ENCODE results near the gene LRRC3. TPM values are rescaled to one million over a fixed set of nuclear protein-coding genes. Genes with fewer than 3 reads are reported as not detected.
"Not testable (repeated sequence)": the region's sequence is repeated elsewhere in the genome, so short reads cannot be mapped to it uniquely, and the experiment has no call there.

The LRRC3 gene, protein sequence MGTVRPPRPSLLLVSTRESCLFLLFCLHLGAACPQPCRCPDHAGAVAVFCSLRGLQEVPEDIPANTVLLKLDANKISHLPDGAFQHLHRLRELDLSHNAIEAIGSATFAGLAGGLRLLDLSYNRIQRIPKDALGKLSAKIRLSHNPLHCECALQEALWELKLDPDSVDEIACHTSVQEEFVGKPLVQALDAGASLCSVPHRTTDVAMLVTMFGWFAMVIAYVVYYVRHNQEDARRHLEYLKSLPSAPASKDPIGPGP
- 0.55 and 2.3 TPM in 2 replicates for total RNA-seq (2014; rRNA removed; shearing (Covaris generic))

DNA sequence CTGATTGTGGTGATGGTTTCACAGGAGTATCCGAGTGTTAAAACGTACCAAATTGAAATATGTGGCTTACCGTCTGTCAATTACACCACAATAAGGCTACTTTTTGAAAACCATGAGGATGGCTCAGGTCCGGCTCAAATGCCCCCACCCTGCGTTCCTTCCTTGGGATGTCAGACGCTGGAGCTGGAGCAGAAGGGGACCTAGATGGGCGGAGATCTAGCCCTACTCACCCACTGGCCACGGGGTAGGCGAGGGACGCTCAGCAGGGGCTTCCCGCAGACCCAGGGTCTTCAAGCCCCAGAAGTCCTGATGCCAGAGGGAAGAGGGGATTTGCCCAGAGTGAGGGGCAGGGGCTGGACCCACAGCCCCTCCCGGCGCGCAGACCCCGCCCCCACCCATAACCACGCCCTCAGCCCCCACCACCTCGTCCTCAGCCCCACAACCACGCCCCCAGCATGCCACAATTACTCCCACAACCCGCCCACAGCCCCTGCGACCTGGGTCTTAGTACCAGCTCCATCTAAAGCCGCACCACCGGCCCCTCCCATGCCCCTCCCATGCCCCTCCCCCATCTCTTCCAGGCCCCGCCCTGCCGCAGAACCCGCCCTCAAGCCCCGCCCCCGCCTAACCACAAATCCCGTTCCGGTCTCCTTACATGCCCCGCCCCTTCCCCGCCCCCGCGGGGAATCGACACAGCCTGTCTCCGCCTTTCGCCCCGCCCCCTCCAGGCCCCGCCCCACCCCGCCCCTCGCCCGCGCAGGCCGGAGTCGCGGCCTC is at the start of gene LRRC3:
Gene LRRC3 (plus strand): TSS at position 764 of the 777 bp plus-strand sequence. CDS start 1,135 bp downstream, outside the sequence.
- peak; percentile 40 for DNase-seq (ENCODE audit: low spot score)
- in situ Hi-C loops (cut with HindIII; ENCODE audit: low sequenced_read_pairs) = no loop called here

DNA sequence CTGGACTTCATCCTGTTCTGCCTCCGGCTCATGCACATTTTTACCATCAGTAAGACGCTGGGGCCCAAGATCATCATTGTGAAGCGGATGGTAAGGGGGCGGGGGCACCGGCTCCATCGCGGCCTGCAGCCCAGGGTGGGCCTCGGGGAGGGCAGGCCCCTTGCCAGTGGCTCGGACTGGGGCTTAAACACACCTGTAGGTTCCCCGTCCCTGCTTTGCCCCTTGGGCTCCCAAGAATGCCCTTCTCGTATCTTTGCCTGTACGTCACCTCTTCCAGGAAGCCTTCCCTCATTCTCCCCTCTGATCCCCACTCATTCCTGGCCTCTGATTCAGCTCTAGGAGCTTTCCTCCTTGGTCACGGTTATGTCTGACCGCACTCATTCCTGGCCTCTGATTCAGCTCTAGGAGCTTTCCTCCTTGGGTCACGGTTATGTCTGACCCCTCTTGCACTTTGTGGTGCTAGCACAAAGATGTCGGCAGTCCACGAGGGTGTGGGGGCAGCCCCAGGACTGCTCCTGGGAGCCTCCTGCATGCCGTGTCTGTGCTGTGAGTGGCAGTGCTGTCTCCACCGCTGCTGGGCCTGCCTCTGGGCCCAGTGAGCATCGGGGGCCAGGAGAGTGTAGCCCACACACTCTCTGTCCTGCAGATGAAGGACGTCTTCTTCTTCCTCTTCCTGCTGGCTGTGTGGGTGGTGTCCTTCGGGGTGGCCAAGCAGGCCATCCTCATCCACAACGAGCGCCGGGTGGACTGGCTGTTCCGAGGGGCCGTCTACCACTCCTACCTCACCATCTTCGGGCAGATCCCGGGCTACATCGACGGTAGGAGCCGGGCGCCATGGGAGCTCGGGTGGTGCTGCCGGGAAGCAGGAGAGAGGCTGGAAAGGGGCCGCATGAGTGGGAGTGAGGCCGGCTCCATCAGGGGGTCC is 49.1 kb upstream of the LRRC3 start:
- in situ Hi-C loops (cut with HindIII; ENCODE audit: low sequenced_read_pairs) = no loop called here
- no peak for DNase-seq (ENCODE audit: low spot score)

- DNase-seq (ENCODE audit: low spot score) = no peak
- in situ Hi-C loops (cut with HindIII; ENCODE audit: low sequenced_read_pairs) = no loop called here
Observed at GRCh38 chr21:44406953-44407352, 48.4 kb upstream of the LRRC3 start.

- no peak for DNase-seq (ENCODE audit: low spot score)
- in situ Hi-C loops (cut with HindIII; ENCODE audit: low sequenced_read_pairs) = no loop called here
Observed at GRCh38 chr21:44407493-44407892, 47.8 kb upstream of the LRRC3 start.

- no peak for DNase-seq (ENCODE audit: low spot score)
- in situ Hi-C loops (cut with HindIII; ENCODE audit: low sequenced_read_pairs) = no loop called here
Observed at GRCh38 chr21:44408226-44408625, 47.1 kb upstream of the LRRC3 start.

DNA sequence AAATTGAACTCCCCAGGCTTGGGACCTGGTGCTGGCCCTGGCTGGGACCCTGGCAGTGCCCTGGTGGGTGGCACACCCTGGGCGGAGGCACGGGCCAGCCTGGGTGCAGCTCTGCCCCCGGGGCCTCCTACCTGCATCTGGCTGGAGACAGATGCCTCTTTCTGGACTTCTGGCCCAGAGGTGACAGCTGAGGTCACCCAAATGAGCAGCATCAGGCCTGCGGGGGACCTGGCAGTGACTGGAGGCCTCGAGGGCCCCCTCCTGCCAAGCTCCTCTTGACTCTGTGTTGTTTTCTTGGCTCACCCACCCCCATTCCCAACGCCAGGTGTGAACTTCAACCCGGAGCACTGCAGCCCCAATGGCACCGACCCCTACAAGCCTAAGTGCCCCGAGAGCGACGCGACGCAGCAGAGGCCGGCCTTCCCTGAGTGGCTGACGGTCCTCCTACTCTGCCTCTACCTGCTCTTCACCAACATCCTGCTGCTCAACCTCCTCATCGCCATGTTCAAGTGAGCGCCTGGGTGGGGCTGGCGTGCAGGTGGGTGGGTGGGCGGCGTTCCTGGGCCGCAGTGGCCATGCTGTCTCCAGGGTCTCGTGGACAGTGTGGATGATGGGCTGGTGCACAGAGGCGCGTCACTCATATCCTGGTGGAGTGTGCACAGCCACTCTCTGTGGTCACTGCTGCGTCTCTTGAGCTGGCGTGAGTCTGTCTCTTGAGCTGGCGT is 41.6 kb upstream of the LRRC3 start:
- in situ Hi-C loops (cut with HindIII; ENCODE audit: low sequenced_read_pairs) = no loop called here
- DNase-seq (ENCODE audit: low spot score) = no peak

DNA sequence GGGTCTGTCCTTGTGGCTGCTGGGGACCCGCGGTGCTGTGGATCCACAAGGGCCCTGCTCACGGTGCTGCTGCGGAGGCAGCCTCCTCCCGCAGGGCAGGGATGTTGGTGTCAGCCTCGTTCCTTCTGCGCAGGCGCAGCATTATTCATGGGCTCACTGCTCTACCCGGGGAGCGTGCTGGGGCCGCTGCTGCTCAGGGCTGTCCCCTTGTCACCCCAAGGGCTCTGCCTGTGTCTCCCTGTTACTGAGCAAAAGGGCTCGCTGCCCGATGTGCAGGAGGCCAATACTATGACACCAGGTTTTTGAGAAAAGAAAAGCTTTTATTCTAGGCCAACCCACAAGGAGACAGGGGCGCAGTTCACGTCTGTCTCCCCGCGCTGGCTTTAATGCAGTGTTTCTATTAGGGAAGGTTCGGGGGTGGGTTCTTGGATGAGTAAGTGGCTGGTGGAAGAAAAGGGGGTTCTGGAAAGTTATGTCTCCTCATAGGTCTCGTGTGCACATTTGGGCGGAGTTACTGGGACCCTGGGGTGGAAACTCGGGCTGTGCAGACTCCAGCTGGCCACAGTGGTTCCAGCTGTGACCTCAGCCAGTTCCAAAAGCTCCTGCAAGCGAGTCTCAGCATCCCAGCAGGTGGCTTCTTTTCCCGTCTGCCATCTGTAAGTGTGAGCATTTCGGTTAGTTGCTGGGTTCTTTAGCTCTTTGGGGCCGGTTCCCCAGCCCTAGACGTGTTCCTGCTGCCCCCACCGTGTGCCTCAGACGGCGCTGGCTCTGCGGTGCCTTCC is 40.8 kb upstream of the LRRC3 start:
- in situ Hi-C loops (cut with HindIII; ENCODE audit: low sequenced_read_pairs) = no loop called here
- peak; percentile 69 for DNase-seq (ENCODE audit: low spot score)

- no peak for DNase-seq (ENCODE audit: low spot score)
- in situ Hi-C loops (cut with HindIII; ENCODE audit: low sequenced_read_pairs) = no loop called here
Observed at GRCh38 chr21:44415073-44416025, 40.0 kb upstream of the LRRC3 start.

- no peak for DNase-seq (ENCODE audit: low spot score)
- in situ Hi-C loops (cut with HindIII; ENCODE audit: low sequenced_read_pairs) = no loop called here
Observed at GRCh38 chr21:44416193-44416592, 39.1 kb upstream of the LRRC3 start.

DNA sequence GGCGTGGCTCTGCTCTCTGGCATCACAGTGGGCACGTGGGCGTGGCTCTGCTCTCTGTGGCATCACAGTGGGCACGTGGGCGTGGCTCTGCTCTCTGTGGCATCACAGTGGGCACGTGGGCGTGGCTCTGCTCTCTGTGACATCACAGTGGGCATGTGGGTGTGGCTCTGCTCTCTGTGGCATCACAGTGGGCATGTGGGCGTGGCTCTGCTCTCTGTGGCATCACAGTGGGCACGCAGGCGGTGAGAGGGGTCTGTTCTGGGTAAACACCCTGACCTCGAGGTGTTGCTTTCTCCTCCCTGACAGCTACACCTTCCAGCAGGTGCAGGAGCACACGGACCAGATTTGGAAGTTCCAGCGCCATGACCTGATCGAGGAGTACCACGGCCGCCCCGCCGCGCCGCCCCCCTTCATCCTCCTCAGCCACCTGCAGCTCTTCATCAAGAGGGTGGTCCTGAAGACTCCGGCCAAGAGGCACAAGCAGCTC is 37.6 kb upstream of the LRRC3 start:
- DNase-seq (ENCODE audit: low spot score); in situ Hi-C loops (cut with HindIII; ENCODE audit: low sequenced_read_pairs): not testable (repeated sequence)

- in situ Hi-C loops (cut with HindIII; ENCODE audit: low sequenced_read_pairs) = no loop called here
- DNase-seq (ENCODE audit: low spot score) = no peak
Observed at GRCh38 chr21:44418108-44418875, 37.0 kb upstream of the LRRC3 start.

DNA sequence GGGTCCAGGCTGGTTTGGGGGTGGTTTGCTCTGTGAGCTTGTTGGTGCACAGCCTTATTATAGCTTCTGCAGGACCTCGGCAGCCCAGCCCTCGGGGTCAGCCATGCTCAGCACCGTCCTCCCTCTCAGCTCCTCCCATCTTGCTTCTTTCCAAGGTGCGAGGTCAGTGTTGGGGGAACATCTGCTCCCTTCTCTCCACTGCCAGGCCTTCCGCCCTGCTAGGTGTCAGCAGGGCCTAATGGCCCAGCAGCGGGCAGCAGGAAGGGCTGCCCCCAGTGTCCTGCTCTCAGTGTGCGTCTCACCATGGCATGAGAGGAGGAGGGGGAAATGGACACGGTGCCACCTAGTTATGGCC is 36.5 kb upstream of the LRRC3 start:
- in situ Hi-C loops (cut with HindIII; ENCODE audit: low sequenced_read_pairs) = no loop called here
- DNase-seq (ENCODE audit: low spot score) = no peak

DNA sequence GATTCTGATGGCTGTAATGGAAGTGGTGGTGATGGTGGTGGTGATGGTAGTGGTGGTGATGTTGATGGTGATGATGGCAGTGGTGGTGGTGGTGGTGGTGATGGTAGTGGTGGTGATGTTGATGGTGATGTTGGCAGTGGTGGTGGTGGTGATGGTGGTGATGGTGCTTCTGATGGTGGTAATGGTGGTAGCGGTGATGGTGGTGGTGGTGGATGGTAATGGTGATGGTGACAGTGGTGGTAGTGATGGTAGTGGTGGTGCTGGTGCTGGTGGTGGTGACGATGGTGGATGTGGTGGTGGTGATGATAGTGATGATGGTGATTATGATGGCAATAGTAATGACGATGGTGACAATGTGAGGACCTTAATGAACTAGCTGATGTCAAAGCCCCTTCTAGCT is 35.6 kb upstream of the LRRC3 start:
- no peak for DNase-seq (ENCODE audit: low spot score)
- in situ Hi-C loops (cut with HindIII; ENCODE audit: low sequenced_read_pairs) = no loop called here

DNA sequence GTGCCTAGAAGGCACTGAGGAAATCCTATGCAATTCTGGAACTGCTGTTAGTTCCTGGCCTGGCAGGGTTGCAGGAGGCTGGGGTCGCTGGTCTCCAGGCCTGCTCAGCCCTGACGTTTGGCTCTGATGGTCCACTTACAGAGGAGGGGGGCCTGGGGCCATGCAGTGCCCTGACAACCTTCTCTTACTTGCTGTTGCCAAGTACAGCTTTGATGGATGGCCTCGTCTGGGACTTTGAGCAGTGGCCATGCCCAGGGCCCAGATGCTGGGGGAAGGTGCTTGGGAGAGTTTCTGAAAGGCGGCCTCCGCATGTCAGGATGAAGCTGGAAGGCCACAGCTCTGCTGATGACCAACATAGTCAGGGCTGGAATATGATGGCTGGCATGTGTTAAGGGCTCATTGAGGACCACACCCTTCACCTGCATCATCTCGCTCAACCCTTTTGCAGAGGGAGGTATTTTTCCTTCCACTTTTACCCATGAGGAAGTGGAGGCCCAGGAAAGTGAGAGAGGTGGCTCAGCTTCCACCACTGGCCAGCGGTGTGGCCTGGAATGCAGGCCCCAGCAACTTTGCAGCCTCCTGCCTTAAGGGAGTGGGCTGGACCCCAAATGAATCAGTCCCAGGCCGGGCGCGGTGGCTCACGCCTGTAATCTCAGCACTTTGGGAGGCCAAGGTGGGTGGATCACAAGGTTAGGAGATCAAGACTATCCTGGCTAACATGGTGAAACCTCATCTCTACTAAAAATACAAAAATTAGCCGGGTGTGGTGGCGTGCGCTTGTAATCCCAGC is 34.7 kb upstream of the LRRC3 start:
- no peak for DNase-seq (ENCODE audit: low spot score)
- in situ Hi-C loops (cut with HindIII; ENCODE audit: low sequenced_read_pairs) = no loop called here

DNA sequence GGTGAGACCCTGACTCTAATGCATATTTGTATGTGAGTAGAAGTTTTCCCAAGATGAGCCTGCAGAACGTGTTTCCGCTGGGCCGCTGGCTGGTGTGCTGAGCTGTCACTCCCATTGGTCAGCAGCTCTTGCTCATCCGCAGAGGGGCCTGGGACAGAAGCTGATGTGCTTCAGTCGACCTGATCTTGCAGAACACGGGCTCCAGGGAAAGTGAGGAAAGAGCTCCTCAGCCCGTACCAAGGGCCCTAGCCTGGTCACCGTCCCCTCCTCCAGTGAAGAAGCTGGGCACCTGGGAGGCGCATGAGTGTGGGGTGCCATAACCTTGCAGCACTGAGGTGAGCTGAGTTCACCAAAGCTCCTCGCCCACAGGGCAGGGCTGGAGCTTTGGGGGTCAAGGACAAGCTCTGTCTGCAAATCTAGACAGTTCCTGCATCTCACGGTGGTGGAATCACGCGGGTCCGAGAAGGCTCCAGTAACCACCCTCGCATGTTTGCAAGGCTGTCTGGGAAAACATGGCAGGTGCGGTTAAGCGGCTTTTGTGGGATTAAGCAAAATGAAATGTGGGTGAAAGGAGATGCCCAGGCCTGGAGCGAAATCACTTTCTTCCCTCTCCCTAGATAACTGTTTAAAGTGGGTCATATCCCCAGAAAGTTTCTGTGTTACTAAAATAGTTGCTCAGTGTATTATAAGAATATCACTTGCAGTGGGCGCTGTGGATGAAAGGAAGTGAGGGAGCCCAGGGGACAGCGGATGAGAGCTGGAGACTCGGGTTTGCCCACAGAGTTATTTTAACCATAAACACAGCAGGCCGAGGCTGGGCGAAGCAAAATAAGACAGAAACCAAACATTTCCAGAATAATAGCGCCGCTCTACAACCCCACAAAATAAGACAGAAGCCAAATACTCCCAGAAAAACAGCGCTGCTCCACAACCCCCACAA is 33.1 kb upstream of the LRRC3 start:
- no peak for DNase-seq (ENCODE audit: low spot score)
- in situ Hi-C loops (cut with HindIII; ENCODE audit: low sequenced_read_pairs) = no loop called here
